H9 (cell line): ENCODE results near the gene GAPT. TPM values are rescaled to one million over a fixed set of nuclear protein-coding genes. Genes with fewer than 3 reads are reported as not detected.

Source experiments
- DNase-seq: peaks from one replicate; pipeline ENCODE4 v3.0.0-alpha.2; 2017
- H2AFZ ChIP-seq: one replicate; pipeline ENCODE4 v1.6.1; 2013; ENCODE audit warnings: mild to moderate bottlenecking, low read length, control low read depth, moderate library complexity
- H2AK5ac ChIP-seq: 2 replicates; pipeline ENCODE4 v1.6.1; 2013; ENCODE audit warnings: low read length, control low read depth, mixed read lengths; ENCODE audit not compliant: insufficient read length
- H2BK120ac ChIP-seq: one replicate; pipeline ENCODE4 v1.6.1; 2013; ENCODE audit warnings: low read depth, mild to moderate bottlenecking, low read length, control low read depth, inconsistent platforms; ENCODE audit not compliant: poor library complexity, severe bottlenecking
- H2BK12ac ChIP-seq: 2 replicates; pipeline ENCODE4 v1.6.1; 2013; ENCODE audit warnings: low read length, control low read depth, mixed read lengths, low read depth; ENCODE audit not compliant: insufficient read length
- H2BK15ac ChIP-seq: 2 replicates; pipeline ENCODE4 v1.6.1; 2013; ENCODE audit warnings: low read depth, low read length, control low read depth
- H2BK20ac ChIP-seq: one replicate; pipeline ENCODE4 v1.6.1; 2013; ENCODE audit warnings: low read depth, mild to moderate bottlenecking, low read length, control low read depth, inconsistent platforms; ENCODE audit not compliant: poor library complexity, severe bottlenecking
- H2BK5ac ChIP-seq: 2 replicates; pipeline ENCODE4 v1.6.1; 2013; ENCODE audit warnings: low read length, control low read depth, mixed read lengths; ENCODE audit not compliant: insufficient read length
- H3K14ac ChIP-seq: 2 replicates; pipeline ENCODE4 v1.6.1; 2013; ENCODE audit warnings: low read length, control low read depth; ENCODE audit not compliant: insufficient read depth
- H3K18ac ChIP-seq: 2 replicates; pipeline ENCODE4 v1.6.1; 2013; ENCODE audit warnings: low read depth, mild to moderate bottlenecking, mixed read lengths, low read length, control low read depth; ENCODE audit not compliant: insufficient read length
- H3K23ac ChIP-seq: 2 replicates; pipeline ENCODE4 v1.6.1; 2013; ENCODE audit warnings: low read length, control low read depth, mixed read lengths, low read depth; ENCODE audit not compliant: insufficient read length
- H3K23me2 ChIP-seq: 2 replicates; pipeline ENCODE4 v1.6.1; 2013; ENCODE audit warnings: low read depth, mild to moderate bottlenecking, mixed read lengths, low read length, control low read depth; ENCODE audit not compliant: insufficient read length, poor library complexity, severe bottlenecking
- H3K27ac ChIP-seq: 2 replicates; pipeline ENCODE4 v1.5.1; 2013; ENCODE audit warnings: low read length, control low read depth, mixed read lengths, low read depth; ENCODE audit not compliant: insufficient read length
- H3K27me3 ChIP-seq: 2 replicates; pipeline ENCODE4 v1.6.1; 2013; ENCODE audit warnings: low read length, control low read depth, inconsistent platforms; ENCODE audit not compliant: insufficient read depth
- H3K4ac ChIP-seq: 2 replicates; pipeline ENCODE4 v1.6.1; 2013; ENCODE audit warnings: low read depth, mild to moderate bottlenecking, control low read depth, inconsistent platforms, low read length, moderate library complexity
- H3K4me1 ChIP-seq: 2 replicates; pipeline ENCODE4 v1.6.1; 2013; ENCODE audit warnings: low read length, control low read depth, inconsistent platforms; ENCODE audit not compliant: insufficient read depth
- H3K4me2 ChIP-seq: 2 replicates; pipeline ENCODE4 v1.6.1; 2013; ENCODE audit warnings: low read length, control low read depth, mixed read lengths; ENCODE audit not compliant: insufficient read length, insufficient read depth
- H3K56ac ChIP-seq: 2 replicates; pipeline ENCODE4 v1.6.1; 2013; ENCODE audit warnings: low read depth, mild to moderate bottlenecking, mixed read lengths, low read length, control low read depth; ENCODE audit not compliant: insufficient read length
- H3K79me1 ChIP-seq: 2 replicates; pipeline ENCODE4 v1.6.1; 2013; ENCODE audit warnings: low read depth, mild to moderate bottlenecking, moderate library complexity, low read length, control low read depth, inconsistent platforms; ENCODE audit not compliant: insufficient read depth, poor library complexity, severe bottlenecking
- H3K79me2 ChIP-seq: 2 replicates; pipeline ENCODE4 v1.6.1; 2013; ENCODE audit warnings: low read length, control low read depth, inconsistent platforms; ENCODE audit not compliant: insufficient read depth
- H3K9ac ChIP-seq: 2 replicates; pipeline ENCODE4 v1.6.1; 2013; ENCODE audit warnings: low read length, control low read depth, mixed read lengths; ENCODE audit not compliant: insufficient read length; ENCODE audit errors: extremely low read depth
- H3K9me3 ChIP-seq: one replicate; pipeline ENCODE4 v1.6.1; 2013; ENCODE audit warnings: low read depth, low read length, inconsistent platforms; ENCODE audit not compliant: control insufficient read depth
- H3T11ph ChIP-seq: one replicate; pipeline ENCODE4 v1.6.1; 2013; ENCODE audit warnings: mild to moderate bottlenecking, low read length, control low read depth, inconsistent platforms
- H4K20me1 ChIP-seq: one replicate; pipeline ENCODE4 v1.6.1; 2013; ENCODE audit not compliant: control insufficient read depth, insufficient read length, insufficient read depth
- H4K5ac ChIP-seq: 2 replicates; pipeline ENCODE4 v1.6.1; 2013; ENCODE audit warnings: low read depth, mild to moderate bottlenecking, mixed read lengths, low read length, control low read depth; ENCODE audit not compliant: insufficient read length
- H4K8ac ChIP-seq: replicated peaks from 2 replicates; pipeline ENCODE4 v1.6.1; 2013; ENCODE audit warnings: low read length, control low read depth, mixed read lengths, low read depth; ENCODE audit not compliant: insufficient read length
- H4K91ac ChIP-seq: 2 replicates; pipeline ENCODE4 v1.6.1; 2013; ENCODE audit warnings: low read depth, mild to moderate bottlenecking, moderate library complexity, mixed read lengths, low read length, control low read depth; ENCODE audit not compliant: insufficient read length
- H3K27ac Mint-ChIP-seq, 3 experiments: 2 replicates in 2 of 3; 3 replicates in 1 of 3; pipeline ENCODE4 v1.8.0; 2020 to 2021; ENCODE audit warnings: mixed read lengths in 3 of 3, mild to moderate bottlenecking in 1 of 3, moderate library complexity in 1 of 3
- H3K27me3 Mint-ChIP-seq: 2 replicates; pipeline ENCODE4 v1.8.0; 2021; ENCODE audit warnings: low read depth, mild to moderate bottlenecking, moderate library complexity, mixed read lengths
- H3K36me3 Mint-ChIP-seq, 3 experiments: 2 replicates in 2 of 3; 3 replicates in 1 of 3; pipeline ENCODE4 v1.8.0; 2020 to 2021; ENCODE audit warnings: low read depth in 3 of 3, mixed read lengths in 3 of 3; ENCODE audit not compliant: insufficient read depth in 1 of 3
- H3K4me1 Mint-ChIP-seq, 2 experiments: 2 replicates each; pipeline ENCODE4 v1.8.0; 2020; ENCODE audit warnings: mixed read lengths in 2 of 2
- H3K4me3 Mint-ChIP-seq, 2 experiments: 2 replicates in 1 of 2; 3 replicates in 1 of 2; pipeline ENCODE4 v1.8.0; 2020 to 2021; ENCODE audit warnings: mild to moderate bottlenecking in 2 of 2, mixed read lengths in 2 of 2, moderate library complexity in 1 of 2
- H3K9me3 Mint-ChIP-seq, 2 experiments: 2 replicates in 1 of 2; 3 replicates in 1 of 2; pipeline ENCODE4 v1.8.0; 2020; ENCODE audit warnings: mild to moderate bottlenecking in 2 of 2, mixed read lengths in 2 of 2, moderate library complexity in 1 of 2
- total RNA-seq: library from RNA; stranded (reverse); gene quantifications from 2 replicates; pipeline ENCODE4 v1.2.1, GENCODE V29; 2021
- TF ChIP-seq, protein P1 (sequence below): fragments of 200-600 bp; sonication (generic); conservative IDR thresholded peaks from 3 replicates; pipeline ENCODE4 v1.8.0; 2021; ENCODE audit warnings: antibody characterized with exemption, mild to moderate bottlenecking

The GAPT gene
- total RNA-seq, 1 experiment from 2014 or later, result not detected

GRCh38 chr5:58481066-58481676 lies 10.1 kb upstream of the GAPT start:
- H3K9ac ChIP-seq, result no peak overlapping the region
- no peak overlapping the region for H3K14ac ChIP-seq
- Mint-ChIP-seq H3K4me1 (no peaks in the 10 kb centered on the region), H3K36me3 (peaks cover 0 to 1% (median 0%) of the 10 kb centered on the region in 3 experiments; a peak in 3 of 7 replicates), H3K27ac (no peak overlapping the region), H3K27me3 (no peaks in the 10 kb centered on the region), H3K4me3 (no peak overlapping the region), H3K9me3 (peaks cover 3 to 5% of the 10 kb centered on the region in 2 experiments; a peak in 4 of 5 replicates)
- no peaks in the 10 kb centered on the region for H3K79me2 ChIP-seq
- no peaks in the 10 kb centered on the region for H3K4me1 ChIP-seq
- H2BK20ac ChIP-seq, result no peak overlapping the region
- H2AFZ ChIP-seq, result no peak overlapping the region
- no peak overlapping the region for H3K56ac ChIP-seq
- DNase-seq, result no peak
- H2BK5ac ChIP-seq, result no peak overlapping the region
- H3K9me3 ChIP-seq, result no peaks in the 10 kb centered on the region
- peak overlapping the region; percentile 85 for H3K23ac ChIP-seq
- H3K27me3 ChIP-seq, result no peaks in the 10 kb centered on the region
- no peak overlapping the region for H2BK120ac ChIP-seq
- no peaks in the 10 kb centered on the region for H3K23me2 ChIP-seq
- no peak overlapping the region for H2BK12ac ChIP-seq
- no peak overlapping the region for H3K4ac ChIP-seq
- no peak overlapping the region for H2BK15ac ChIP-seq
- TF ChIP-seq, protein P1, sequence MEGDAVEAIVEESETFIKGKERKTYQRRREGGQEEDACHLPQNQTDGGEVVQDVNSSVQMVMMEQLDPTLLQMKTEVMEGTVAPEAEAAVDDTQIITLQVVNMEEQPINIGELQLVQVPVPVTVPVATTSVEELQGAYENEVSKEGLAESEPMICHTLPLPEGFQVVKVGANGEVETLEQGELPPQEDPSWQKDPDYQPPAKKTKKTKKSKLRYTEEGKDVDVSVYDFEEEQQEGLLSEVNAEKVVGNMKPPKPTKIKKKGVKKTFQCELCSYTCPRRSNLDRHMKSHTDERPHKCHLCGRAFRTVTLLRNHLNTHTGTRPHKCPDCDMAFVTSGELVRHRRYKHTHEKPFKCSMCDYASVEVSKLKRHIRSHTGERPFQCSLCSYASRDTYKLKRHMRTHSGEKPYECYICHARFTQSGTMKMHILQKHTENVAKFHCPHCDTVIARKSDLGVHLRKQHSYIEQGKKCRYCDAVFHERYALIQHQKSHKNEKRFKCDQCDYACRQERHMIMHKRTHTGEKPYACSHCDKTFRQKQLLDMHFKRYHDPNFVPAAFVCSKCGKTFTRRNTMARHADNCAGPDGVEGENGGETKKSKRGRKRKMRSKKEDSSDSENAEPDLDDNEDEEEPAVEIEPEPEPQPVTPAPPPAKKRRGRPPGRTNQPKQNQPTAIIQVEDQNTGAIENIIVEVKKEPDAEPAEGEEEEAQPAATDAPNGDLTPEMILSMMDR, result no peak
- H3K27ac ChIP-seq, result no peak overlapping the region
- H3K79me1 ChIP-seq, result no peaks in the 10 kb centered on the region
- no peak overlapping the region for H4K91ac ChIP-seq
- no peak overlapping the region for H3K18ac ChIP-seq
- no peak overlapping the region for H3T11ph ChIP-seq
- no peak overlapping the region for H4K5ac ChIP-seq
- H4K8ac ChIP-seq, result no peak overlapping the region
- H3K4me2 ChIP-seq, result no peak overlapping the region
- H2AK5ac ChIP-seq, result no peak overlapping the region
- no peaks in the 10 kb centered on the region for H4K20me1 ChIP-seq
